Brain pericyte (primary cell): ENCODE results near the gene C19orf12.
"Not testable (repeated sequence)": the region's sequence is repeated elsewhere in the genome, so short reads cannot be mapped to it uniquely, and the experiment has no call there.

Experiments used
- DNase-seq: peaks from one replicate; pipeline ENCODE4 v3.0.0-alpha.2; 2012; ENCODE audit warnings: low read depth, low spot score

C19orf12 gene

DNA sequence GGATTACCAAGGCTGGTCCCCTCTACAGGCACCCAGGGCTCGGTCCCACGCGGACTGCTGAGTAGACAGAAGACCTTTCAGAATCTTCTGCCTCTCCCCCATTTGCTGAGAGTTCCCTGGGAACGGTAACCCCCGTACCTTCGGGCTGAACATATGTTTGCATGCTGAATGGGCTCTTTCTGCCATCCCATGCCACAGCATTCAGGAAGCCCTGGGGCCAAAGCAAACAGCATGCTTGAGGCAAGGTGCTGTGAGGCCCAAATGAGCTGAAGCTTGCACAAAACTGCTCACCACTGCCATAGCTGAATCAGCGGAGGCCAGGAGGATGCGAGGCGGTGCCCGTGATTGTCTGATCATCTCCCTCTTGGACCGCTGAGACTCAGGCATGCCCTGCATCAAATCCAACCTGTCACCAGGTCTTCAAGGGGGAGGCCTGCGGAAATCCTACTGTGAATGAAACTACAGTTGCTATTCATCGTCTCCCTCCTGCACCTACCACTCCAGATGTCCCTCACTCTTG lies 16.3 kb upstream of the C19orf12 start:
- DNase-seq, result no peak

DNA sequence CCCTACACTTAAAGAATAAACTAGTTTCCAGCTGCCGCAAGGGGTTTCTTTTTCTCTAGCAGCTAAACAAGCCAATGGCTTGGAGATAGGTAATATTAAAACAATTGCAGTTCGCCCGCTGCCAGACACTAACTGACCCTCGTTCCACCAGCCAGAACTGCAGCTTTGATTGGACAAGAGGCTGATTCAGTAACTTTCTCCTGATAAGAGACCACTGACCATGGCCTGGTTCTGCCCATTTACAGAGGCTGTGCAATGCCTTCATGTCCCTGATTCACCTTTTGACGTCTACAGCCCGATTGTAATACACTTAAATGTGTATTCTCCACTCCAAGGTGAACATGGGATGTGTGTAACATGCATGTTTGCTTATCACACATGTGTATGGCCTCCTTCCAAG lies 12.8 kb upstream of the C19orf12 start:
- no peak for DNase-seq

DNA sequence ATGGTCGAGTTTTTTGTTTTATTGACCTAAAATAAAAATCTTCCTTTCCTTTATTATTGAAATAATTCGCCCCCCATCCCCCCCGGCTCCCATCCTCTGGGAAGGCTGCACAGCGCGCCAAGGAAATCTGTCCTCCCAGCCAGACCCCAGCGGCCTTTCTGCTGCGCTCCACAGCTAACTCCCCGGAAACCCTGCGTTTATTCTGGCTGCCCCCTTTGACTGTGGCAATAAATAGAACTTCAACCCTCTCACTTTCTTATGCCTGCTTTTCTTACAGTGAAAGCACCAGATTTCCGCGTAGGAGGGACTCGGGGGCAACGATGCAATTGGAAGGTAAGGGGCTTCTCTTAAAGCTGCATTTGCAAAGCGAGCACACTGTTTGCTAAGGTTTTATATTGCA lies 9.7 kb upstream of the C19orf12 start:
- DNase-seq, result no peak

DNA sequence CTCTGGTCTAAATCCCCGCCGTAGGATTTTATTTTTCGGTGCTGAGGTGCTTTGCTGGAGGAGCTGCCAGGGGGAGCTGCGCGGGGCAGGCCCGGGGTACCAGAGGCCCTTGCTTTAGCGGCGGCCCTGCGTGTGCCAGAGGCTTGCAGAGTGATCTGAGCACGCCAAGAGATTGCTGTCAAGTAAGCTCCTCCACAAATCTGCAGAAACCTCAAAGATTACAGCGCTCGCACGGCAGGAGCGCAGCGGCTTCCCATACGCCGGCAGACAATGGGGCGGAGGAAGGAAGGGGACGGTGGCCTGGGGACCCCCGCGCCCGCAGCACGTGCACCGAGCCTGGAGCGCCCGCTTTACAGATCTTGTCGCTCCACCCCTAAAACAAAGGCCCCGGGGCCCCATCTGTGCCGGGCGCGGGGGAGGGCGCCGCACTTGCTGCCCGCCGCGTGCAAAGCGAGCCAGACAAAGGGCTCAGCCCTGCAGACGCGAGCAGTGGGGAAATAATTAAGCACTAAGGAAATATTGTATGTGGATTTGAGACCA lies 9.1 kb upstream of the C19orf12 start:
- DNase-seq, result no peak

DNA sequence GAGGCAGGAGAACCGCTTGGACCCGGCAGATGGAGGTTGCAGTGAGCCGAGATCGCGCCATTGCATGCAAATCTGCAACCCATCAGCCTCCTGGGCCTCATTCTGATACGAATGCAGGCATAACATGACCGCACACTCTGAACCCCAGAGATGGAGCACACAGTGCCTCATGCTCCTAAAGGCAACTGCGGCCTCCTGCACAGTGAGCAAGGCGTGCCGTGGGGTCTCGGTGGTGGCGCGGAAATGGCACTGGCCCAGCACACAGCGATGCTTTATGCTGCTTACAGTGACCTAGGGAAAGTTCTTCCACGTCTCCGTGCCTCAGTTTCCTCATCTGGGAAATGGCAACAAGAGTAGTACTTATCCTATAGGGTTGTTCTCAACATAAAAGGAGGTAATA lies 2.0 kb upstream of the C19orf12 start:
- no peak for DNase-seq

DNA sequence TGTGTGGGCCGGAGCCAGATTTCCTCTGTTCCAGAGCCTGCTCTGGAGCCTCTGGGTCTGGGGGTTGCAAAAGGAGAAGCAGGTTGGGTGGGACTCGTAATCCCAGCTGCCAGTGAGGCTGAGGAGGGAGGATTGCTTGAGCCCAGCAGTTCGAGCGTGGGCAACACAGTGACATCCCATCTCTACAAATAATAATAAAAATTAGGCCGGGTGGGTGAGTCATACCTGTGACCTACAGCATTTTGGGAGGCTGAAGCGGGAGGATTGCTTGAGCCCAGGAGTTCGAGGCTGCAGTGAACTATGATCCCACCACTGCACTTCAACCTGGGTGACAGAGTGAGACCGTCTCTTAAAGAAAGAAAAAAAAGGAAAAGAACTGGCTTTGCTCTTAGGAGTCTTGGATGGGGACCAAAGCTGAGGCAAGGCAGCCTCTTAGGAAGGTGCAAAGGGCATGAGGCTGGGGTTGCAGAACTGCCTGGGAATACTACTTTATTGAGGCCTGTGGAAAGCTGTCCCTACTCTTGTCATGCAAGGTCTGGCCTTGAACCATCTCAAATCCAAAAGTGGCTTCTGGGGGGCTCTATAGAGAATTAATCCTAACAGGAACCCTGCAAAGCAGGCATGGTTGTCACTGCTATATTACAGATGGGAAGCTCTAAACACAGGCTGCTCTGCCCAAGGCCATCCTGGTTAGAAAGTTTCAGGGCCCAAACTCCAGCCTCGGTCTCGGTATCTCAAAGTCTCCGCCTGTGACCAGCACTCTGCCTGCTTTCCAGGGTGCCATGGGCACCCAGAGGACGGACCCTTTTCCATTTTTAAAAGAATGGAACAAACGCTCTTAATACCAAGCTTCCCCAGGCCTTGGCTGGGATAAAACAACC lies 880 bp upstream of the C19orf12 start:
- no peak for DNase-seq

DNA sequence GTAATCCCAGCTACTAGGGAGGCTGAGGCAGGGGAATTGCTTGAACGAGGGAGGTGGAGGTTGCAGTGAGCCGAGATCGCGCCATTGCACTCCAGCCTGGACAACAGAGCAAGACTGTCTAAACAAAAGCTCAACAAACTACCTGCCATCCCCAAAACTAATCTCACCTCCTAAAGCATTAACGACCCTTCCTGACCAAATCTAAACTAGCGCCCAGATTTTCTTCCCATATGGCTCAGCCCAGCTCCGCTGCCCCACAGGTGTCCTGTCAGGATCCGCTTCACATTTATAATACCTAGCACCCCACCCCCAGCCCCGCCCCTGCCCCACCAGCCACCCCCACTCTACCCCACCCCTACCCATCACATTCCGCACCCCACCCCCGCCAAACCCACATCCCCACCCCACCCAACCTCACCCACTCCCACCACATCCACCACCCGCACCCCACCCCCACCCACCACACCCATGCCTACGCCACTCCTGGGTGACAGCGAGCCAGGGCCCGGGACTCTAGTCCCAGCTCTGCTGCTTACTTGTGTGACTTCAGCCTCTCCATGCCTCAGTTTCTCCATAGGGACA lies 599 bp downstream of the C19orf12 start:
- no peak for DNase-seq

DNA sequence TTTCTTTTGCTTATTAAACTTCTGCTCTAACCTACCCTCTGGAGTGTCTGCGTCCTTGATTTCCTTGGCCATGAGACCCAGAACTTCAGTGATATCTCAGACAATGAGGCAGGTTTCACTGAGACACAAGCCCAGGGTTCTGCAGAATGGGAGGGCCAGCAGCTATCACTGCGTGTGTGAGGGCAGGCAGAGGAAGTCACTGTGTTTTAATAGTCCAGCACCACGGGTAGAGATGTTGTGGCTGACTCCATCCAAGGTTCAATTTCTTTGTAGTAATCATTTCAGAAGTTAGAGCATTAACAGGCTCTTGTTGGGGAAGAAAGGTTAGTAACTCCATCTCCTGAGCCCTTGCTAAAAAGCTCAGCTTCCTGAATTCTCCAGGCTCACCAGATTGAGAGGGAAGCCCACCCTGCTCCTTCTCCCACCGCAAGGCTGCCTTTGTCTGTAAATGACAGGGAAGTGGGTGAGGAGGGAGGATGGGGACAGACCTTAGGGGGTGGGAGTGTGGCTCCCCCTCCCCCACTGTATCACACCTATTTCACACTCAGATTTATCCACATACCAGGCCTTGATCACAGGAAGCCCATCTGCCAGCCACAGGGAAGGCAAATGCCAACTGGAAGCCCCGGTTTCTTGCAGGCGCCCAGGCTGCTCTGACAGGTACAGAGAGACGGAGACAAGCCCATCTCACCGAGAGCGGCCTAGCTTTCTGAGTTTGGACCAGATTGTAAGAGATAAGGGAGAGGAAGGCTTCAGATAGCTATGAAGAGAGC lies 2.1 kb downstream of the C19orf12 start:
- DNase-seq, result no peak

DNA sequence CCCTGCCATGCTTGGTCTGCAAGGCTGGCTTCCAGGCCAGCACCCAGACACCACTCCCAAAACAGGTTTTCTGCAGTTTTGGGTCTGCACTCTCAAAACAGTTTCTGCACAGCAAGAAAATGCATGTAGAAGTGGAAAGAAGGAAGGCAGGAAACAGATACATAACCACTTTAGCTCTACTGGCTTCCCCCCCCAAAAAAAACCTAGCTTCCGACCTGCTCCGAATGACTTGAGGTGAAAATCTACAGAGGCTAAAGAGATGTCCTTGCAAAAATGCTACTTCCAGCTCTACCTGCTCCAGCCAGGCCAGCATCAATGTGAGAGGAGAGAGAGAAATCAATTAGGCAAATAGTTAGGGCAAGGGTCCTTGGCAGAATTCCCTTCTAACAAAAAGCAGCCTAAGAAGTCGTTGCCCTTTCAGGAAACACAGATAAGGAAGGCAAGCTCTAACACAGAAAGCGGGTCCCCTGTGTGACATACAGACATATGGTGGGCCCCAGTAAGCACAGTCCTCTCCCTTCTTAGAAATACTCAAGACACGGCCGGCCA lies 3.4 kb downstream of the C19orf12 start:
- DNase-seq, result no peak

DNA sequence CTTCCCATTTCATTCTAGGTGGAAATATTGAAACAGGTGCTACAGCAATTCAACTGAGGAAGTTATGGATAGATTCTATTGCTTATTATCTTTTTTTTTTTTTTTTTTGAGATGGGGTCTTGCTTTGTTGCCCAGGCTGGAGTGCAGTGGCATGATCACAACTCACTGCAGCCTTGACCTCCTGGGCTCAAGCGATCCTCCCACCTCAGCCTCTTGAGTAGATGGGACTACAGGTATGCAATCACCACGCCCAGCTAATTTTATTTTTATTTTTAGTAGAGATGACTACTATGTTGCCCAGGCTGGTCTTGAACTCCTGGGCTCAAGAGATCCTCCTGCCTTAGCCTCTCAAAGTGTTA lies 5.6 kb downstream of the C19orf12 start:
- not testable (repeated sequence) for DNase-seq

DNA sequence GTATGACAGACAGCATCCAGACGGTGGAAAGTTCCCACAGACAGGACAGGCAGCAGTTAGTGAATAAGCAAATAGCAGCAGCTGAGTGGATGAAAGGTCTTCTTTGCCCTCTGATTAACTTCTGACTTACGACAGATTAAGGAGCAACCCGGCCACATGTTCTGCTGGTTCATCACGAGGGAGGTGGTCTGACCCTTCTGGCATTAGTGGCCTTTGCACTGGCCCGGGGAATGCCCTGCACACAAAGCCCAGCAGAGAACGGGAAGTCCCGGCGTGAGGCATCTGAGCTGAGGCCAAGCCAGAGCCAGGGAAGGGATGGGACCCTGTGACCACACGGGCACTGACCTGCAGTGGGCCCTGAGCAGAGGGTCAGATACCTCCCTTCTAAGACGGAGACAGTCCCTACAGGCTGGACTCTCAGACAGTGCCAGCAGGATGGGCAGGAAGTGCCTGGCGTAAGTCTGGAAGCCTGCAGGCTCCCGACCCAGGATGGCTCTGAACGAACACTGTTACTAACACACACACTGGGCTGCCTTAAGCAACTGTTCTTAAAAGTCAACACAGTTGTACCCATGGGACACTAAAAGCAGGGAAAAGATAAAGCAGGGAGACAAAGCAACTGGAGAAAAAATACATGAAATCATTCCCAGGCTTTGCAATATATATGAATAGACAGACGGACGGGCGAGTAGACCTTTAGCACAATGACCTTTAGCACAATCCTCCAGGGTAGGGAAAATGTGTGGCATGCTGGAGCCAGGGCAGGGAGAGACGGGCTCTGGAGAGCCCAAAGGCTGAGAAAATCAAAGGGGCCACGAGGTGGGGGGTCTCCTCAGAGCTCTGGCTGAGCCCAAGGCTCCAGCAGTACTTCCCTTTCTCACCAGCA lies 6.3 kb downstream of the C19orf12 start:
- DNase-seq, result peak; percentile 24

DNA sequence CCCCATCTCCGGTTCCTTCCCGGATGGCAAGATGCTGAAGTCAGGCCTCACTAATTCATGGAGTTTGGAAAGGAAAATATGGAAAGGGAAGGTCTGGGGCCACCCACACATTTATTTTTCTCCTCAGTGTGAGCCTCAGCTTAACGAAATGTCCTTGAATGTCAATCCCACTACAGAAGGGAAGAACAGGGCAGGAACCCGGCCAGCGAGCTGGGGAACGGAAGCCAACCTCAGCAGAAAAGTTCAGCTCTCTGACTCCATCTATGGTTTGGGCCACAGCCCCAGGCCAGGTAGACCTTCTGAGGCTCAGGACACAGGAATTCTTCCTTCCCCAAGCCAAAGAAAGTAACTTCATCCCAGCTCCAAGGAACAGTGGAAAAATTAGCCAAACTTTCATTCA lies 8.4 kb downstream of the C19orf12 start:
- no peak for DNase-seq

DNA sequence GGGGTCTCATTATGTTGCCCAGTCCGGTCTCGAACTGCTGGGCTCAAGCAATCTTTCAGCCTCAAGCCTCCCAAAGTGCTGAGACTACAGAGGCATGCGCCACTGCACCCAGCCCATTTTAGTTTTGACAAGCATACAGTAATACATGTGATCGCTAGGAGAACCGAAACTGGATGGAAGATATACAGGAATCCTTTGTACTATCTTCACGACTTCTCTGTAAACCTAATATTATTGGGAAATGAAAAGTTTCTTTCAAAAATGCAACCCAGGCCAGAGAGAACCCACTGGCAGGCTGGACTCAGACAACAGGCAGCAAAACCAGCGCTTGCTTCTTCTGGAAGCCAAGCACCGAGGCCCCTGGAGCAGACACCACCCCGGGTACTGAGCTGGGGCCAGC lies 9.4 kb downstream of the C19orf12 start:
- DNase-seq, result no peak

DNA sequence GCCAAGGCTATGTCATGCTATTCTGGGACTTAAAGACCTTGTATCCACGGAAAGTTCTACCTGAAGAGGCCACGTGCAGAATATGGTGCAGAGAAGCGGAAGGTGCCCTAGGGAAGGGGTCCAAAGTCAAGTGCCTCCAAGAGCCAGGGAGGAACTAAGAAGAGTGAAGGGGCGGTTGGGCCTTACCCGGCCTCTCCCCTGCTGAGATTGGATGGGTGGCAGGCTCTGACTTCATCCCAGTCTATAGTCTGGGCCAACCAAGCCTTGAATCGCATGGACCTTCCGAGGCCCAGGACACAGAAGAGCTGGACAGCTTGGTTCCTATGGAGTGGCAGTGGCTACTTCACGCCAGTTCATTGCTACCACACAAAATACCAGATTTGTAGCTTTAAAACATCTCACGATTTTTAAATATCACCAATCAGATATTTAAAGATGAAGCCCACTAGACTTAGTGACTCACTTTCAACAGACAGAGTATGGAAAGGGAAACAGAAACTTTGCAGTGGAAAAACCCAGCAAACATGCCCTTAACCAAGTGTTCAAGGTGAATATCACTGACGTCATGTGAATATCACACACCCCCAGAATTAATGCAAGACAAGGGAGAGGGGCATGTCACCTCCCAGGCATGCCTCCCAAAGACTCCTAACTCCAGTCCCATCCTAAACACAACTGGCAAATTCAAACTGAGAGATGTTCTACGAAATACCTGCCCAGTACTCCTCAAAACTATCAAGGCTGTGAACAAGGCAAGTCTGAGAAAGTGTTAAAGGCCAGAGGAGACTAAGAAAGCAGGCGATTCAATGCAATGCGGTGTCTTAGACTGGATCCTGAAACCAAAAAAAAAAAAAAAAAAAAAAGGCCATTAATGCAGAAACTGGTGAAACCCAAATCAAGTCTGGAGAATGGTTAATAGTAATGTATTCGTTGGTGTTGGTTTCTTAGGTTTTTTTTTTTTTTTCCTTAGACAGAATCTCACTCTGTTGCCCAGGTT lies 10.2 kb downstream of the C19orf12 start:
- DNase-seq, result no peak

DNA sequence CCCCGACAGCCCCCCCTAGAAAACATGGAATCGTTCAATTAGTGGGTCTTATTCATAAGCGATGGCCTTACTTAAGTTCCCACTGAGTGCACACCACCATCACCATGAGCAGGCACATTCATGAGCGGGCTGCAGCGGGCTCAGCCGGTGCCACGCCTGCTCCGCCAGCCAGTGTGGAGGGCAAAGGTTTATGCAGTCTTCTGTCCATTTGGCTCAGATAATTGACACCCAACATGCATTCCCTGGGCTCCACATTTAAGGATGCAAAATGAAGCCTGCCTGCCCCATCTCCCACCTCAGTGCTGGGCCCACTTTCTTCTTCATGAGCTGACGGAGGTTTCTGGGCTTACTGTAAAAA lies 12.1 kb downstream of the C19orf12 start:
- DNase-seq, result no peak

DNA sequence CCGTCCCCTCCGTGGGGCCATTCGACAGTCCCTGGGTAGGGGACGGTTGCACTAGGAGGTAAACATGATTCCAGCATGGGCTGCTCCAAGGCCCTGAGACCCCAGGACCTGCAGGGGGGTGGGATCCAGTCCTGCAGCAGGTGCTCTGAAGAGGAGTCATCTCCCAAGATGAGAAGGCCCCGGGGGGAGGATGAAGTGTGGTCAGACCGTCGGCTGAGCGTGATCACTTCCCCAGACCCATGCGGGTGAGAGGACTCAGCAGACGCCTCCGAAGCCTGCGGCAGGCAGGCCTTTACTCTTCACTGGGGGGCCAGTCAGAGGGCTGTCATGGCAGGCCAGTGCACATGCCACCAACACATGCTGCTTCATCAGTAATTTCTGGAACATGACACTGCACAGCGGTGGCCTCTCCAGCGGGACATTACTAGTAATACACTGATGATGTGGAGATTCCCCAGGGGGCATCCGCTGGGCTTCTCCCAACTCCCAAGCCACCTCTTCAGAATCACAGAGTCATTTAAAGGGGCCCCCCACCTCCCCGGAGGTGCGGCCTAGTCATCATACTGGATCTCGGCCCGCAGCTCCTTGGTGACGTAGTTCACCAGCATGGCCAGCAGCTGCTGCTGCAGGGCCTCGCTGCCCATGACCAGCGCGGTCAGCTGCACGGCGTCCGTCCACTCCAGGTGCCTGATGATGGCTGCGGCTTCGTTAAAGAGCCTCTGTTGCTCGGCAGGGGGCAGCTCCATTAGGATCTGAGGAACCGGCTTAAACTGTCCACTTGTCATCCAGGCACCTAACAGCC lies 12.7 kb downstream of the C19orf12 start:
- no peak for DNase-seq

DNA sequence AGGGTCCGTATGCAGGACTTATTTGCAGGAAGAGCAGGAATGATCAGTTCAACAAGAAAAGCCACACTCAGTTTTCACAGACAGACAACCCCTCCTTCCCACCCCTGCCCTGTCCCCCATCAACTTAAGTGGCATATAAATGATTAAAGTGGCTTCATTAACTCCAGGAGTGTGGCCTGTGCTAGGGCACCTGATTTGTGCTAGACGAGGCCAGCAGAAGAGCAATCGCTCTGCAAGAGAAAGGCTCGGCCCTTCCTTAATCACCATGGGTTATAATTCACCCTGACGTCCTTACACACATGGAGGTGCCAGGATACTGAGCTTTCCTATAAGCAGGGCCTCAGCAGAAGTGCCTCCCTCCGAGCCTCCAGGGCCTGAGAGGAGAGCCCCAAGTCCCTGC lies 14.6 kb downstream of the C19orf12 start:
- DNase-seq, result no peak

DNA sequence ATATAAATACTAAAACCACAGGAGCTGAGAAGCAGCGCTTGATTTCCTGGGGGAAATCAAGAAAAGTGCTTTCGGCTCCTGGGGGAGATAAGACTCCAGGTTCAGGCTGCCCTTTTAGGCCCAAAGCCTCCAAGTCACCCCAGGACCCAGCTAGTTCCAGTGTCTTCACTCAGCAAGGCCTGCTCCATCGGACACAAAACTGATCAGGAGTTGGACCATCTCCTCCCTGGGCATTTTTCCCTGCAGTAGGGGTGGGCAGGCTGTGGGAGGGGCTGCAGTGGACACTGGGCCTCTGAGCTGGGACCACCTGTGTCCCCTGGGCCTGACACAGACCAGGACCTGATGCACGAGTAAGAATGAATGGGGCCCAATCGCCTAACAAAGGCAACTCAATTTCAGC lies 15.2 kb downstream of the C19orf12 start:
- no peak for DNase-seq
